ENCODE results near the gene ZNF716.

Gene ZNF716

DNA sequence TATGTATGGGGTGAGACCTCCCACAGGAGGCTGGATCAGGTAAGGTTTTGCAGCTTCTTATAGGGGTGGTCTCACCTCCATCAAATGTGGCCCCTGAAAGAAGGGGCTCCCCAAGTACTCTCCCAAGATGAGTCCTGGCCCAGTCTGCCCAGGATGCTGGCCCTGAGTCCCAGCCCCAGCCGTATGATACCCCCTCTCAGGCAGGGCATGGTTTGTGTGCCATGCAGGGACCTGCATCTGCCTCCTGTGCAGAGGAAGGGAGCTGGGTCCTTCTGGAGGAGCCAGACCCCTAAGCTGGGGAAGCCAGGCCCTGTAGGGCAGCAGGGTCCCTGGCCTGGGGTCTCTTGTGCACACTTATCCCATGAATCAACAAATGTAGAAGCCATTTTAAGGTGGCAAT is 35.1 kb upstream of the ZNF716 start:
- TF ChIP-seq, protein P1, sequence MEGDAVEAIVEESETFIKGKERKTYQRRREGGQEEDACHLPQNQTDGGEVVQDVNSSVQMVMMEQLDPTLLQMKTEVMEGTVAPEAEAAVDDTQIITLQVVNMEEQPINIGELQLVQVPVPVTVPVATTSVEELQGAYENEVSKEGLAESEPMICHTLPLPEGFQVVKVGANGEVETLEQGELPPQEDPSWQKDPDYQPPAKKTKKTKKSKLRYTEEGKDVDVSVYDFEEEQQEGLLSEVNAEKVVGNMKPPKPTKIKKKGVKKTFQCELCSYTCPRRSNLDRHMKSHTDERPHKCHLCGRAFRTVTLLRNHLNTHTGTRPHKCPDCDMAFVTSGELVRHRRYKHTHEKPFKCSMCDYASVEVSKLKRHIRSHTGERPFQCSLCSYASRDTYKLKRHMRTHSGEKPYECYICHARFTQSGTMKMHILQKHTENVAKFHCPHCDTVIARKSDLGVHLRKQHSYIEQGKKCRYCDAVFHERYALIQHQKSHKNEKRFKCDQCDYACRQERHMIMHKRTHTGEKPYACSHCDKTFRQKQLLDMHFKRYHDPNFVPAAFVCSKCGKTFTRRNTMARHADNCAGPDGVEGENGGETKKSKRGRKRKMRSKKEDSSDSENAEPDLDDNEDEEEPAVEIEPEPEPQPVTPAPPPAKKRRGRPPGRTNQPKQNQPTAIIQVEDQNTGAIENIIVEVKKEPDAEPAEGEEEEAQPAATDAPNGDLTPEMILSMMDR (IDR thresholded peaks at IDR 0.05) = no peak
- Histone ChIP-seq H3K27me3 (no peaks in the 10 kb centered on the region), H3K27ac (no peak overlapping the region), H3K9me3 (no peaks in the 10 kb centered on the region), H3K4me1 (ENCODE audit: control insufficient read depth in 1 of 2, insufficient read depth in 1 of 2, low read depth in 1 of 2, low read length in 1 of 2) (no peaks in the 10 kb centered on the region), H3K36me3 (no peaks in the 10 kb centered on the region), H3K4me3 (ENCODE audit: low read depth in 1 of 2, low read length in 1 of 2) (no peak overlapping the region)

DNA sequence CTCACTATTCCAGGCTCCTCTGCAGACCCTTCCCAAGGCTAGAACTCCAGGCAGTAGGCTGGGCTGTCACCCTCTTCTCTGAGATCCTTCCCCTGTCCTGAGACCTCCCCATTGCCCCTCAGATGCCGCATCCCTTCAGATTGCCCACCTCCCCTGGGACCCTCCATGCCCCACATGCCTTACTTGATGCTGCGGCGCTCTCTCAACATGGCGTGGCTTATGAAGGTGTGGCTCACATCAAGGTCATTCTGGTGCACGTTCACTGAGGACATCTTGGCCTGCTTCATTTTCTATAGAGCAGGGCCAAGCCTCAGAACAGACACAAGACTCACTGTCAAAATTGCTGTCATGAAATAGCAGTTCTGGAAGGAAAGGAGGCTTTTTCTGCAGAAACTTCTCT is 34.7 kb upstream of the ZNF716 start:
- no peaks in the 10 kb centered on the region for H3K9me3 ChIP-seq
- no peaks in the 10 kb centered on the region for H3K36me3 ChIP-seq

DNA sequence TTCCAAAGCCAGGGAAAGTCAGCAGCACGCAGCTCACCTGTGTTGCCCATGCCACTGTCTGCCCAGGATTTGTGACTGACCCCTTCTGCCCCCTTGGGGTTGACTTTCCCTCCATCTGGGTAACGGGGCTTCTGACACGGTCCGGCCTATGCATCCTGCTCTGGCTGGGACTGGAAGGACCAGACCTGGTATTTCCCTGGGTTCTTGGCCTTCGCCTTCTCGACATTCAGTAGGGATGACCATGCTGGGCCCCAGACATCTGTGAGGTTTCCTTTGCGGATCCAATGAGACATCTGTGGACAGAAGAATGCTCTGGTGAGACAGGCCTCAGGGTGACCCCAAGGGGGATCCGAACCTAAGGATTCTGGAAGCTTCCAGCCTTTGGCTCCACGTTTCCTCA is 34.2 kb upstream of the ZNF716 start:
- TF ChIP-seq, protein P1 (IDR thresholded peaks at IDR 0.05) = no peak
- H3K9me3 ChIP-seq = no peaks in the 10 kb centered on the region

More for the DNA sequence above, 34.7 kb upstream of the ZNF716 start:
- no peaks in the 10 kb centered on the region for H3K27me3 ChIP-seq
- no peaks in the 10 kb centered on the region for H3K4me1 ChIP-seq (ENCODE audit: control insufficient read depth in 1 of 2, insufficient read depth in 1 of 2, low read depth in 1 of 2, low read length in 1 of 2)
- H3K4me3 ChIP-seq (ENCODE audit: low read depth in 1 of 2, low read length in 1 of 2) = no peak overlapping the region
- no peak overlapping the region for H3K27ac ChIP-seq
- TF ChIP-seq, protein P1 (IDR thresholded peaks at IDR 0.05) = no peak

DNA sequence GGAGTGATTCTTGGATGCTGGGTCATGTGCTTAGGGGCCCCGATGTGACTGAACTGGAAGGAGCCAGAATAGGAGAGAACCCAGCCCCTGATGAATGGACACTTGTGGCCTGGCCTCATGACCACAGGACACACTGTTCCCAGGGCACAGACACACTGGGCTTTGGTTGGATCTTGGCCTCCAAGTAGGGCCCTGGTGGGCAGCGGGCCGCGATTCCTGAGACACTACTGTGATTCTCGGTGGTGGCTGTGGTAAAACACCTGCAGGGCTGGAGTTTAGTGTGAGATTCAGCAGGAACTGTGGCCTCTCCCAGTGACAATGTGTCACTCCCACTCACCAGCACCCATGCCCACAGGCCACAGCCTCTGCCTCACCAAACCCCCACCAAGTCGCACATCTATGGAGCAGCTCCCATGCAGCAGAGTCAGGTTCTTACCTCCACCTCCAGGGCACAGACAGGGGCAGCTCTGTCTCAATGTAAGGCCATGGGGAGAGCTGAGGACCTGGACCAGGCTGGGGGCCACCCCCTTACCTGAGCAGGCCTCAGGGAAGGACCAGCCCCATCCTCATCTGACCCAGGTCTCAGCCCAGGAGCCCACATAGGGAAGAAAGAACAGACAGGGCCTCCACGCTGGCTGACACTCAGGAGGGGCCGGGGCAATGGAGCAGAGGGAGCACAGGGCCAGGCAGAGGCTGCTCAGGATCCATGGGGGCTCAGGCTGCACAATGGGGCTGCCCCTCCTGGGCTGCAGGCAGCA is 33.2 kb upstream of the ZNF716 start:
- Histone ChIP-seq H3K4me3 (ENCODE audit: low read depth in 1 of 2, low read length in 1 of 2) (no peak overlapping the region), H3K36me3 (no peaks in the 10 kb centered on the region), H3K4me1 (ENCODE audit: control insufficient read depth in 1 of 2, insufficient read depth in 1 of 2, low read depth in 1 of 2, low read length in 1 of 2) (no peaks in the 10 kb centered on the region), H3K27ac (no peak overlapping the region), H3K27me3 (no peaks in the 10 kb centered on the region), H3K9me3 (no peaks in the 10 kb centered on the region)
- TF ChIP-seq, protein P1 (IDR thresholded peaks at IDR 0.05) = no peak

More for the DNA sequence above, 34.2 kb upstream of the ZNF716 start:
- Histone ChIP-seq H3K36me3 (no peaks in the 10 kb centered on the region), H3K27ac (no peak overlapping the region), H3K4me1 (ENCODE audit: control insufficient read depth in 1 of 2, insufficient read depth in 1 of 2, low read depth in 1 of 2, low read length in 1 of 2) (no peaks in the 10 kb centered on the region), H3K27me3 (no peaks in the 10 kb centered on the region), H3K4me3 (ENCODE audit: low read depth in 1 of 2, low read length in 1 of 2) (no peak overlapping the region)

DNA sequence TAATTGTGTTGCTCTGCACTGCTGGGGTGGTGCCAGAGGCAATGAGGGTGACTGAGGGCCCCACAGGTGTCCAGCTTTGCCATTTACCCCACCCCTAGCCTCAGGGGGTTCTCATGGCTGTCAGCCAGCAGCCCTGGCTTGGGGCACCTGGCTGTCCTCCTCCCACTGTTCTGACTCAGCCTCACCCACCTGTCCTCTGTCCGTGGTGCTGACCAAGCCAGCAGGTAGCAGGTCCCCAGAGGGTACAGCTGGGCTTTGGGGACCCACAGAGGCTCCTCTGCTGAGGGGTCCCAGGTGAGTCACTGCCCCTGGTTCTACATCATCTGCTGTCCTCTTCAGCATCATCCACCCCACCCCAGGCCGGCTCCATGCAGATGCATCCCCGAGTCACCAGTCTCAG is 32.2 kb upstream of the ZNF716 start:
- no peaks in the 10 kb centered on the region for H3K4me1 ChIP-seq (ENCODE audit: control insufficient read depth in 1 of 2, insufficient read depth in 1 of 2, low read depth in 1 of 2, low read length in 1 of 2)
- no peak overlapping the region for H3K4me3 ChIP-seq (ENCODE audit: low read depth in 1 of 2, low read length in 1 of 2)
- H3K36me3 ChIP-seq = no peaks in the 10 kb centered on the region
- TF ChIP-seq, protein P1 (IDR thresholded peaks at IDR 0.05) = no peak
- no peak overlapping the region for H3K27ac ChIP-seq
- H3K9me3 ChIP-seq = no peaks in the 10 kb centered on the region
- no peaks in the 10 kb centered on the region for H3K27me3 ChIP-seq

Data from neutrophil (primary cell).